ENCODE results near the gene RPRD1B.
A peak's percentile ranks its signal among the peaks of the same experiment; 100 is the strongest.

The RPRD1B gene

DNA sequence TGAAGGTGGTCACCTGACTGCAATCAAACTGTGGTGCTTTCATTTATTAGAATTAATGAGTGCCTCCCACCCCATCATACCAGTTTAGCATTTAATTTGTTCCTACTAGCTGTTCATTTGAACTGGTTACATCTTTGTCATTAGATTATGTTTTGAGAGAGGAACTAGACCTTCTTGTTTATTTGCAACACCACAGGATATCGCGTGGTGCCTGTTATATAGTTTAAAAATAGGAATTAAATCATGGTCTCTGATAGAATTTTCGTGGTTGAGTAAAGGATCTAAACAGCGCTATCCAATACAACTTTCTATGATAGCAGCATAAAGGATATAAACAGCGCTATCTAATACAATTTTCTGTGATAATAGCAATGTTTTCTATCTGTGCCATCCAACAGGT, 2.8 kb downstream of the RPRD1B start:
- DNase-seq (ENCODE audit: low spot score), result no peak

DNA sequence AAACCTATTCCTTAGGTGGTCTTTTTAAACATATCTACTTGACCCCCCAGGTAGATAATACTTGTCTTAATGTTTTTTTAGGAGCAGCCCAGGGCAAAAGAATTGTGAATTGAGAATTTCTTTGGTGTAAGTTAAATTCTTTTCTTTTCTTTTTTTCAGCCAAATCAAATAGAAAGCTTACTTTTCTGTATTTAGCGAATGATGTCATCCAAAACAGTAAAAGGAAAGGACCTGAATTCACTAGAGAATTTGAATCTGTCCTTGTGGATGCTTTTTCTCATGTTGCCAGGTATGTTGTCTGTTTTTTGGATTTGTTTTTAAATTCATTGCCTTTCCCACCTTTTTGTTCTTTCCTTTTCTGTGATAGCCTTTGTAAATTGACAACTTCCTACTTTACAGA, 6.7 kb downstream of the RPRD1B start:
- no peak for DNase-seq (ENCODE audit: low spot score)

DNA sequence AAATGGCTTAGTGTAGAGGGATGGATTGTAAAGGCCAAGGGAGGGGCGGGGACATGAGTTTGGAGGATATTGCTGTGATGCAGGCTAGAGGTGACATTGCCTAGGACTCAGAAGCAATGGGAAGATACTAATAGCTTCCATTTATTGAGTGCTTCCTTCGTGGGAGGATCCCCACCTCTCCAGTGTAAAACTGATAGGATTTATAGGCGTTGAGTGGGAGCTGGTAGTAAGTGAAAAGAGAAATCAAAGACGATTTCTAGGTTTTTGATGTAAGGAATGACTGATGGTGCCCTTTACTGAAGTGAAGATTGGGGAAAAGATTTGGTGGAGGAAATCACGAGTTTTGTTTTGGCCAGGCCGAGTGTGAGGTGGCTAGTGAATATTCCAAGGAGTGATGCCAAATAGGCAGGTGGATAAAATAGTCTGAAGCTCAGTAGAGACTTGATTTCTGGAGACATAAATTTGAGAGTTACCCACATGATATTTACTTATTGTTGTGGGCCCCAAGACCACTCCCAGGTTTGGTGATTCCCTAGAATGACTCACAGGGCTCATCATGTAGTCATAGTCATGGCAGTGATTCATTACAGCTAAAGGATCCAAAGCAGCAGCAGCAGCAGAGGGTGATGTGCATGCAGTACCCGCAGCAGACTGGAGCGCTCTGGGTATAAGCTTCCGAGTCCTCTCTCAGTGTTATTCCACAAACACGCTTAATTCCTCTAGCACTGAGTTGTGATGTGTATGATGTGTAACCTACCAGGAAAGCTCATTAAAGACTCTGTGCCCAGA, 10.2 kb downstream of the RPRD1B start:
- no peak for DNase-seq (ENCODE audit: low spot score)

DNA sequence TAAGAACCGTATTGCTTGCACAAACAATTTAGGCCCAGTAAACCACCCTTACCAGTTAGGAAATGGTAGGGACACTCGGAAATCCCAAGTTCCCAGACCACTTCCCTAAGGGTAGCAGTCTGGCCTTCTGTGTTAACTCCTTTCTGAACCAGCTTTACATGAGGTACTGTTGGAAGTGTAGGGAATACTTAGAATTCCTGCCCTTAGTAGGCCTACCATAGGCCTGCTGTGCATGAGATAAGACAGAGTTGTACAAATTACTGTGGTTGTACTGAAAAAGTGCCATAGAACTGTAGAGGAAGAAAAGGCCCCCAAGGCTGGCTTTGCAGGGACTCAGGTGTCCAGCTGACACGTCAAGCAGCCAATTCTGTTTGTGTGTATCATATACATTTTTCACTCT, 11.1 kb downstream of the RPRD1B start:
- DNase-seq (ENCODE audit: low spot score), result no peak

DNA sequence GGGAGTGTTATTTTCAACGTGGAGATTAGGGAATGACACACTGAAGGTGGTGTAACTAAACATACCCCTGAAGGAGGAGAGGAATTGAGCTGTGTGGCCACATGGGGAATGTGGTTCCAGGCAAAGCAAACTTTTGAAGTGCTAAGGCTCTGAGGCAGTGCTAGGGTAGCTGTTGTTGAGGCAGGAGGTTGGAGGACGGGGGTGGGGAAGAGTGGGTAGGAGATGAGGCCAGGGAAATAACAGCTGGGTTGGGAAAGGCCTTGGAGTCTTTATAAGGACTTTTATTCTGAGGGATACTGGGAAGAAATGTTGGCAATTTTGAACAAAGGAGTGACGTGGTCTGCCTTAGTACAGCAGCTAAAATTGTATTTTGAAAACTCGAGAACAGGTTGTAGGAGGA, 13.0 kb downstream of the RPRD1B start:
- DNase-seq (ENCODE audit: low spot score), result no peak

DNA sequence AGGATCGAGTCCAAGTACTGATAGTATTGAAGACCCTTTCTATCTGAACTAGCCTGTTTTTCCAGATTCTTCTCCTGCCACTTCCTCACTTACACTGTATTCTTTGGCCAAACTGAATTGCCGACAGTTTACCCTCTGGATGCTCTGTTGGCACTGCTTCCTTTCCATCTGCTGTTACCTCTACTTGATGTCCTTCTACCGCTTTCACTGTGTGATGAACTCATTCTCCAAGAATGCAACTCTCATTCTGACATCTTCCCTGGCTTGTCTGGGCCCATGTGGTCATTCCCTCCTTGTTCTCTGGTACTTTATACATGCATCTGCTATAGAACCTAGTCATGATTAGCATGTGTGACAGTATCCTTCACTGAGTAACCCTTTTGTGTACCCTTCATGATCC, 16.3 kb downstream of the RPRD1B start:
- no peak for DNase-seq (ENCODE audit: low spot score)

DNA sequence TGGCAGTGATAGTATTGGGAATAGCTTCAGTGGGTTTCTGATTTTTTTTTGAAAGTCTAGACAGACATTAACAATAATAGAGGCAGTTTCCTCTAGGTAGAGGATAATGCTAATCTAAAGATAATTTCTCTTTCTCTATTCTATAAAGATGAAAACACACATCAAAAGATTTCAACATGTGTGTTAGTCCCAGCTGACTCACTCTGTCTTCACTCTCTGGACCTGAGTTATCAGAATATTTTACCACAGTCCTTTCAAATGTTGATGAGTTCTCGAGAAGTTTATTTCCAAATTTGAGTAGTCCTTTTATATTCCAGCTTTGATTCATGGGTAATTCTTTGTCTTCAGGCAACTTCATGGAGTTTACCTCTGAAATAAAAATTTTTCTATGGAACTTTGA, 17.1 kb downstream of the RPRD1B start:
- DNase-seq (ENCODE audit: low spot score), result no peak

DNA sequence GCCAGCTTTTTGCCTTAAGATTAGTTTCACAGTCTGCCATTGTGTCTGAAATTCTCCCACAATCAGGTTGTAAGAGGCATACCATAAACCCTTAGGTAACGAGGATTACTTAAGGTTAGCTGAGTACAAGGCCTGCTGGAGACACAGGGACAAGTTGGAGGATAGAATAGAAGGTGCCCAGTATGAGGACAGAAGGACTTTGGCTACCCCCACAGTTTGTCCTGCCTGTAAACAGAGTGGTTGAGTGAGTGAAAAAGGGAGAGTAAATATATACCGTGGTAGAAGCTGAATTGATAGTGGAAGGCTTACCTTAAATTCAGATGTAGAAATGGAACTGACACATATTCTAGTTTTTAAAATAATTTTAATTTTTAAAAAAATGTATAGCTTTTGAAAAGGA, 19.3 kb downstream of the RPRD1B start:
- DNase-seq (ENCODE audit: low spot score), result no peak

DNA sequence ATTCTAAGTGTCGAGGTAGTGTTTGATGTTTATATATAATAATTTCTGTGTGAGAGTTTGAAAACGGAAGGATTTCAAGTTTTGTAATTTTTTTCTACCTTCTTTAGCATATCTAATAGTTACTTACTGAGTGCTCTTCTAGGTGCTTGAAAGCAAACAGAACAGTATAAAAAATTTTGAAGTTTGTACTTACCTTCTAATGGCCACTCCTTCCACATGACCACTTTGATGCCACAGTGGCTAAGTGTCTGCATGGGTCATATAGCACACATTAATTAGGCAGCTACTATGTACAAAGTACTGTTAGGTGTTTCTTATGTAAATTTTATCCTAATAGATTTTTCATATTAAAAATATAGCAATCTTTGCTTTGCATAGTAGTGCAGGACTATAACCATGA, 21.1 kb downstream of the RPRD1B start:
- no peak for DNase-seq (ENCODE audit: low spot score)

DNA sequence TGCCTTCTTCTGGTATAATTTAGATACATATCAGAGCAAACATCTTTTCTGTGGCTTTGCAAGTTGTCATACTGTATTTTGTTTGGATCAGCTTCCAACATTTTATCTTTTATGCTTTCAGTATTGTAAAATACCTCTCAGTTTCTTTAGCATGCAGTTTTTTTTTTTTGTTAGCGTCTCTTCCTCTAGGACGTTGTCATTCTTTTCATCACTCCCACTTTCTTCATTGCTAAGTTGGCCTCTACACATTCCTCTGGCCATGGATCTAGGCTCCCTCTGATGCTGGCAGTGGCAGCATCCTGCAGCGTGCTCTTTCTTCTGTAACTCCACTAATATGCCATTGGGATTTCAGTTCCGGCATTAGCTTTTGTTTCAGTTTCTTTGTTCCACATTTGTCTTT, 21.7 kb downstream of the RPRD1B start:
- no peak for DNase-seq (ENCODE audit: low spot score)

DNA sequence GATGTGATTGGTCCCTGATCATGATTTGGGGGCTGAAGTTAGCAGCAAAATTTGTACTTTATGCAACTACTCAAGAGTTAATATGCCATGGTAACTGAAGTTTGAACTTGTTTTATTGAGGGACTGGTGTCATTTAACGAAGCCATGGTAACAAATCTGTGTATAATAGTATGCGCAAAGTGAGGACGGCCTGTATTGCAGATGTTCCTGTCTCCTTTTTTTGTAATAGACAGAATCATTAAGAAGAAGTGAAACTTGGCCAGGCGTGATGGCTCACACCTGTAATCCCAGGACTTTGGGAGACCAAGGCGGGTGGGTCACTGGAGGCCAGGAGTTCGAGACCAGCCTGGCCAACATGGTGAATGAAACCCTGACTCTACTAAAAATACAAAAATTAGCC, 22.3 kb downstream of the RPRD1B start:
- no peak for DNase-seq (ENCODE audit: low spot score)

DNA sequence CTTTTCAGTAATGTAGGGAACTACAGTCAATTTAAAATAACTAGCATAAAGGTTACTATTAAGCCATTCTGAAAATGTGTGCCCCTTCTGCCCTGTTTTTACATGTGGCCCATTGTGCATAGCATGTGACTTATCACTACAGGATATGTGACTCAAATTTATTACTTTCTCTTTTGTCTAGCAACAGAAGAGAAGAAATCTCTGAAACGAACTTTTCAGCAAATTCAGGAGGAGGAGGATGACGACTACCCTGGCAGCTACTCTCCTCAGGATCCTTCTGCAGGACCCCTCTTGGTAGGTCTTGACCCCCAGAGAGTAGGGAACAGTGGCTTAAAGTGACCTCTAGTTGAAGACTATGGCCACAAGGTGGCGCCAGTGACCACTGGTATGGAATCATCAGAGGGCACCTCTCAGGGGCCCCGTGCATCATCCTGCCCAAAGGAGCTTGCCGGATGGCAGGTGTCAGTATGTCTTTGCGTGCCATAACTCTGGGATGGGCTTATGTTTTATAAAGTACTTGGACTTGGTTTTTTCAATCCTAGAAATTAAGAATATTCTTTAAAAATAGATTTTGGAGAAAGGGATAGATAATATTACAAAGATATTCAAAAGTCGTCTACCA, 23.9 kb downstream of the RPRD1B start:
- peak; percentile 64 for DNase-seq (ENCODE audit: low spot score)

DNA sequence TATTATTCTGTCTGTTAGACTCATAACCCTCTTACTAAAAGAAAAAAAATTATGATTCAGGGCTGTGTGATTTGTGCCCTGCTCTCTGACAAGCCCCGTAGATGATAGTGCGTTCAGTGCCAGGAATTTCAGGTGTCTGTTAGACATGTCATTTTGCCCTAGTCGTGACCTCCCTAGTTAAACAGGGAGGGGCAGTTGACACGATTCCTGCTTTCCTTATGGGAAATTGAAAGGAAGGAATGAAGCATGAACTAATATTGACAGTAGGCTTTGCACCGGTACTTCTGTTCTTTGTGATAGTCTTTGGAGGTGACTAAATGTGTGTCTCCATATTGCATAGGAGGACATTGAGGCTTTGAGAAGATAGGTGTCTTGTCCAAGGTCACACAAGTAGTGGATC, 26.3 kb downstream of the RPRD1B start:
- no peak for DNase-seq (ENCODE audit: low spot score)

DNA sequence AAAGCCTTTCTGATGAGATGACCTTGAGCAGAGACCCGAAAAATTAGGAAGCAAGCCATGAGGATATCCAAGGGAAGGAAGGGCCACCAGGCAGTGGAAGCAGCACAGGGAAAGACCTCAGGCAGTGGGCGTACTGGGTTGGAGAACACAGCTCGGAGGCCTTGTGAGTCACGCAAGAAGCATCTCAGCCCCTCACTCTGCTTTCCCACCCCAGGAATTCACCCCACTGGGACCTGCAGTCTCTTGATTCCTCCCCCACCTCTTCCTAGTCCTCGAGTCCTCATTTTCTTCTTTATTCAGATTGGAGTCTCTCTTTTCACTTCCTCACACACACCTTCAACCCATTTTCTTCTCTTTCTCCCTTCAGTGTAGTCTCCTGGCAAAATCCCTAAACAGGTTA, 27.0 kb downstream of the RPRD1B start:
- no peak for DNase-seq (ENCODE audit: low spot score)

DNA sequence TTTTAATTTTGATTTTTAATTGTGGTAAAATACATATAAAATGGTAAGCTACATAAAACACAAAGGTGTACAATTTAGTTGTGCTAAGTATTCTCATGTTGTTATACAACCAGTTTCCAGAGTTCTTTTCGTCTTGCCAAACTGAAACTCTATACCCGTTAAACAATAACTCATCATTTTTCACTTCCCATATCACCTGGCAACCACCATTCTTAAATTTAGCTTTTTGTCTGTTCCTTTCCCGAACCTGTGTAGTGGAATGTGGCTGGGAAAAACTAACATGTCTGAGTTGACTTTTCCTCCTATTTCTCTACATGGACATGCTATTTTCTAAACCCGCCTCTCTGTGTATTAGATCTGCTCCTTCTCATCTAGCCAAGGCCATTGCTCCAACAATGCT, 27.6 kb downstream of the RPRD1B start:
- DNase-seq (ENCODE audit: low spot score), result no peak

DNA sequence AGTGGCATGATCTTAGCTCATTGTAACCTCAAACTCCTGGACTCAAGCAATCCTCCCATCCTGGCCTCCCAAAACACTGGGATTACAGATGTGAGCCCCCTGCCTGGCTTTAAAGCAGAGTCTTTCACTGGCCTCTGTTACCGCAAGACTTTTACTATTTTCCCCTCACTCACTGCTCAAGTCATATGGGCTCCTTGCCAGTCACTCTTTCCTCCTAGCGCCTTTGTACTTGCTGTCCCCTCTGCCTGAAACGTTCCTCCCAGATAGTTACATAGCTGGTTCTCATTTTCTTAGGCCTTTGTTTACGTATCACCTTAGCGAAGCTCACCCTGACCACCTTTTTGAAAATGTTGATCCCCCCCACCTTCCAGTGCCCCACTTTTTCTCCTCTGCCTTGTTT, 29.3 kb downstream of the RPRD1B start:
- no peak for DNase-seq (ENCODE audit: low spot score)

DNA sequence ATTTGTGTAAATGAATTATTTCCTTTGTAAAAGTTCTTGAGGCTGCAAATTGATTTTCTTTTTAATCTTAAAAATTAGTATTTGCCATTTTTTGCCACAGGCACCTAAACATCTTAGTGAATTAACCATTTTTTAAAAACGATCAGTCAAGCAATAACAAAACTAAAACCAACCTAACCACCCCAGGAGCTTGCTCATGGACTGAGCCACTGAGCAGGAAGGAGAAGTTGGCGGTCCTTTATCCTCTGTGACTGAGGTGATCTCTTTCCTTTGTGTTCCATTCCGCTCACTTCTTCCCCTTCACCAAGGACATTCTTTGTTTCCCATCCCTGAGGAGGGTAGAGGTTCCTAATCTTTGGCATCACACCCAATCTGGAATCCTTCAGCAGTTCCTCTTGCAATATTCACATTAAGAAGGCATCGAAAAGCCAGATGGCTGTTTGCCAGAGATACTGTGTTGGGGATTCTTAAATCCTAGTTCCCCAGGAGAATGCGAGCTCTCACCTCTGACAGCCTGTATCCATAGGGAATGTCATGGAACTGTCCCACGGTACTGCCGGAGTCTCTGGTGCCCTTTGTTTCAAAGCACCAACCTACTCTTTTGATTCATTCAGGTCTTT, 30.5 kb downstream of the RPRD1B start:
- DNase-seq (ENCODE audit: low spot score), result no peak

DNA sequence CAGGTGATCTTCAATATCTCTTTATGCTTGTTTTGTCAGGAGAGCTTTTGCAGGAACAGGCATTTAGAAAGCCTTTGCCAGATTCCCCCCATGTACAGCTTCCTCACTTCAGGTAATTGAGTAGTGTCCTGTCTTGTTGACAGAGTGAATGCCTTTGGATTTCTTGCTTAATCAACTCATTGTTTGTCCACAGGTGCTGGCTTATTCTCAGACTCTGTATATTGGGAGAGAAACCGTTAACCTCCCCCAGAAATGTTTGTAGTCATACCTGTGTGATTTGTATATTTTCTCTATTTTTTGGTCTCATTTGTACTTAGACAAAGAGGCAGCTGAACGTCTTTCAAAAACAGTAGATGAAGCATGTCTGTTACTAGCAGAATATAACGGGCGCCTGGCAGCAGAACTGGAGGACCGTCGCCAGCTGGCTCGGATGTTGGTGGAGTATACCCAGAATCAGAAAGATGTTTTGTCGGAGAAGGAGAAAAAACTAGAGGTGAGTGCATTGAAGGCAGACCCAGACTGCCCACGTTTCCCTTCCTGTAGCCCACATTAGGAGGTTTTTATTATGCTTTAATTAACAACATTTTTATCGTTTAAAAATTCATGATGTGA, 32.3 kb downstream of the RPRD1B start:
- peak; percentile 12 for DNase-seq (ENCODE audit: low spot score)

DNA sequence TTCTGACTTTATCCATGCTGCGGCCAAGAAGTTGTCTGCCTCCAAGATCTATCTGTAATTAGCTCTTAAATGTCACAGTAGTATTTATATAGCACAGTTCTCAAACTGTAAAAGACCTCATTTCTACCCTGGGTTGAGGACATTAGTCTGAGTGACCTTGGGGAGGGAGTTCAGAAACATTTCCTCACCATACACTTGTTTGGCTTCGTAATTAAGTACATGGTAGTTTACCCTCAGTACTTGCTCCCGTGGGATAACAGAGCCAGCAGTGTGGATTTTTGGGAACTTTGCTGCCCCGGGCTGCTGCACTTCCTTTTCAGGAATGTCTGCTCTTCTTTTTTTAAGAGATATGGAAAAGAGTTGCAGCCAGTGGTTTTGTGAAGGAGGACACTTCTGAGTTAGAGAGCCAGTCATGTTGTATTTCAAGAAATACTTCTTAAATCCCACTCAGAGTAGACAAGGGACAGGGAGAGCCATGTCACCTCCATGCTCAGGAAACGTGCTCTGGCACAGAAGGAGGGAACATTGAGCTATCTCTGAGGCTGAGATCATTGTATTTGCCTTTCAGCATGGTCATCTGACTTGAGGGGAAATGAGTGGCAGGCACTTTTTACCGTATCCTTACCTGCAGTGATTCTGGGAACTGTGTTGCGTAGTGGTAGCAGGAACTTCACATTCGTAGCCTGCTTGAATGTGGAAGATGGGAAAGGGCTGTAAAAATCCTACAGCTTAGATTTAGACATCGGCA, 33.6 kb downstream of the RPRD1B start:
- DNase-seq (ENCODE audit: low spot score), result no peak

DNA sequence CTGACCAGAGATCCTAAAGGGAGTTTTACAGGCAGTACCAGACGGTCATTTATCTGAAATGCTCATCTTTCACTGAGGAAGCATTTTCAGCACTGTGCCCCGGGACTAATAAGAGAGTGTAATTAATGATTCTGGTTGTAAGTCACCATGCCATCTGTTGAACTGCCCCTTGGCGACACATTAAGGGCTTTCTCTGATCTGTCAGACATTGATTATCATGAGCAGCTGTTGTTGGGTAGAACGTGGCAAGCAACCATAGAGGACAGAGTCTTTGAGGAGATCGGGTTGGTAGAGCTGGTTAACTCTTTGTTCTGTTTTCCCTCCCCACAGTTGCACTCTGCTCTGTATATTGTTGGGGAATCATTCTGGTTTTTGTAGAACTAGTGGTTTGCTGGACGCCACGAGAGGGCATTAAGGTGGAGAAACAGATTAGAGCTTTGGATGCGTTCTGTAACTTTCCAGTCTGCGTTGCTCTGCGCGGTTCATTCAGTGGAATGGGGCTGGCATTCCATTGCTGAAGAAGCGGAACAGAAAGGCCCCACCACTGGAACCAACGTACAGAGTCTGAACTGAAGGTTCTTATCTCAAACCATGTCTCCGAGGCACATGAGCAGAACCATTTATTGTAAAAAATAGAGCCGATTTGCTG, 34.3 kb downstream of the RPRD1B start:
- no peak for DNase-seq (ENCODE audit: low spot score)

DNA sequence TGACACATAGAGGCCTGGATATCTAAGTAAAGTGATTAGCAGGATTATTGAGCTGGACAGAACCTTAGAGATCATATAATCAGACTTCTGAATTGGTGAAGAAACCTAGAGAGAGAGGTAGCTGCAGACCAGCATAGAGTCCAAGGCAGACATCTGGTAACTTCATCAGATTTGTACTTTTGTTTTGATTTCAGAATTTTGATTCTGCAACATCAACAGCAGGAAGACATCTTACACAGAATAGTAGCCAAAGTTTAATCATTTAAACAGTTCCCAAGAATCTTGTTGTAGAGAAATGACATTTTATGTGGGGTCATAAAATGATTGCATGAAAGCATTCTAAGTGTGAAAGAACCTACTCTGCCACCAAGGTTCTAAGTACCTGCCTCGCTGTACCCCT, 39.4 kb downstream of the RPRD1B start:
- no peak for DNase-seq (ENCODE audit: low spot score)

All from globus pallidus (tissue), 1 donor.